Motor neuron (in vitro differentiated cells): ENCODE results near the gene SNRPN. TPM values are rescaled to one million over a fixed set of nuclear protein-coding genes. Genes with fewer than 3 reads are reported as not detected.
A peak's percentile ranks its signal among the peaks of the same experiment; 100 is the strongest.
"Not testable (repeated sequence)": the region's sequence is repeated elsewhere in the genome, so short reads cannot be mapped to it uniquely, and the experiment has no call there.

Experiments used
- ATAC-seq, 8 experiments: fragments of 200-7000 bp; cut with Tn5 transposase; replicated peaks in 6 of 8; 2 replicates each; pipeline ENCODE4 v1.8.0; 2021; ENCODE audit warnings: mild to moderate bottlenecking in 8 of 8, moderate library complexity in 8 of 8
- H3K27ac ChIP-seq, 2 donors: fragments of 250-450 bp; sonication (Bioruptor Pico); 2 replicates each; pipeline ENCODE4 v1.9.0; 2021; ENCODE audit warnings: antibody characterized with exemption in 2 of 2, mild to moderate bottlenecking in 2 of 2, moderate library complexity in 1 of 2
- H3K4me1 ChIP-seq, 2 donors: fragments of 250-450 bp; sonication (Bioruptor Pico); replicated peaks in 1 of 2; 2 replicates each; pipeline ENCODE4 v1.6.1; 2021; ENCODE audit warnings: antibody characterized with exemption in 2 of 2, mild to moderate bottlenecking in 2 of 2, moderate library complexity in 1 of 2
- H3K4me3 ChIP-seq, 5 donors: fragments of 250-450 bp; sonication (Bioruptor Pico); 2 replicates each; pipeline ENCODE4 v1.9.0; 2021; ENCODE audit warnings: antibody characterized with exemption in 5 of 5, mild to moderate bottlenecking in 5 of 5, moderate library complexity in 4 of 5
- WGBS, 10 experiments: fragments of 450-650 bp; shearing (Covaris generic); methylation state at CpG; one replicate each; pipeline ENCODE4 v1.0.0; 2022; 5-methylcytosine and 5-hydroxymethylcytosine counted together
- in situ Hi-C, 9 experiments: fragments of 400-800 bp; cut with MboI; loops; one replicate each; pipeline ENCODE4 v1.15.0; 2021; ENCODE audit warnings: low sequenced_read_pairs in 9 of 9, low pct_unique_long_range_greater_than_20kb in 2 of 9; ENCODE audit not compliant: unreplicated experiment in 9 of 9
- total RNA-seq, 8 experiments: library from RNA; unstranded; fragments of 300-600 nt; gene quantifications; 2 replicates each; pipeline versions ENCODE4 v1.2.3 to v1.2.4, GENCODE V29; 2022

SNRPN gene
- 100 to 1,000 TPM in 6 of 8 experiments, 10 to 100 TPM in 2; 61.7 to 619 (median 256) TPM for total RNA-seq

DNA sequence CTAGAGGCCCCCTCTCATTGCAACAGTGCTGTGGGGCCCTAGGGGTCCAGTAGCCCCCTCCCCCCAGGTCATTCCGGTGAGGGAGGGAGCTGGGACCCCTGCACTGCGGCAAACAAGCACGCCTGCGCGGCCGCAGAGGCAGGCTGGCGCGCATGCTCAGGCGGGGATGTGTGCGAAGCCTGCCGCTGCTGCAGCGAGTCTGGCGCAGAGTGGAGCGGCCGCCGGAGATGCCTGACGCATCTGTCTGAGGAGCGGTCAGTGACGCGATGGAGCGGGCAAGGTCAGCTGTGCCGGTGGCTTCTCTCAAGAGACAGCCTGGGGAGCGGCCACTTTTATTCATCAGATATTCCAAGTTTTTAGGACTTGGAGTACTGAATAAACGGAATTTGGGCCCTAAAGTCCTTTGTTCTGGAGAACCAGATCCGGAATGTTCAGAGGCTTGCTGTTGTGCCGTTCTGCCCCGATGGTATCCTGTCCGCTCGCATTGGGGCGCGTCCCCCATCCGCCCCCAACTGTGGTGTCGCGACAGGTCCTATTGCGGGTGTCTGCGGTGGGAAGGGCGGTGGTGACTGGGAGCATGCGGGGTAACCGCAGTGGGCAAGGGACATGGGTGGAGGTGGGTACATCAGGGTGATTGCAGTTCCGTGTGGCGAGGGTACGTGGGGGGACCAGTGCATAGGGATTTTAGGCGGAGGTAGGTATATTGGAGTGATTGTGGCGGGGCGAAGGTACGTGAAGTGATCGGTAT is at the start of gene SNRPN, which contains the start of gene SNURF:
SNRPN (plus strand) TSS at position 205 of the 748 bp plus-strand sequence. CDS start 19,467 bp downstream, outside the sequence.
SNURF (plus strand) TSS at position 205 of the 748 bp plus-strand sequence; CDS start at position 267, 62 bp downstream.
- peak within 1 kb of the TSS; percentile 50 to 79 (median 63) for H3K4me3 ChIP-seq
- peaks cover 0 to 3% of the 10 kb centered on the region in 2 donors for H3K4me1 ChIP-seq
- H3K27ac ChIP-seq, result peak within 1 kb of the TSS; percentile 91
- WGBS, 10 experiments, result 18 to 55% (median 41%) methylated on average over 4 to 29 of the region's 47 CpGs; no CpG with 5 or more reads in 4 of the 10 experiments
- peak; percentile 49 to 86 (median 60) for ATAC-seq
- in situ Hi-C loops, result no loop called here

DNA sequence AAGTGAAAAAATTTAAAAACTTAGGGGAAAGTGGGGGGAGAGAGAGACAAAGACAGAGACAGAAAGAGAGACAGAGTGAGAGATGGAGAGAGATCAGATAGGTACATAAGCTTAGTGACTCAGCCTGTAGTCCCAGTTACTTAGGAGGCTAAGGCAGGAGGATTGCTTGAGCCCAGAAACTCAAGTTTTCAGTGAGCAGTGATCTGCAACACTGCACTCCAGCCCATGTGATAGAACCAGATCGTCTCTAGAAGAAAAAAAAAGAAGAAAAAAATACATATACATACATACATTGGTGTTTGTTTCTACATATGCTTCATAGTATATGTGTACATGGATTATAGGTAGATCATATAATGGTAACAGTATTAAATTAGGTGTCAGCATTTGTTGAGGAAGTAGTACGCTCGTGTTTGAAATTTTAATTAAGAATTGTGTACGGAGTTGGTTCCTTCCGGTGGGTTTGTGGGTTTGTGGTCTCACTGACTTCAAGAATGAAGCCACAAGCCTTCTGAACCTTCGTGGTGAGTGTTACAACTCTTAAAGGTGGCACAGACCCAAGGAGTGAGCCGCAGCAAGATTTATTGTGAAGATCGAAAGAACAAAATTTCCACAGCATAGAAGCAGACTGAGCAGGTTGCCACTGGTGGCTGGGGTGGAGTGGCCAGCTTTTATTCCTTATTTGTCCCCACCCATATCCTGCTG is 38.3 kb upstream of the SNRPN start:
- Histone ChIP-seq H3K27ac (no peak overlapping the region), H3K4me1 (no peaks in the 10 kb centered on the region), H3K4me3 (no peak overlapping the region)
- in situ Hi-C loops, result no loop called here
- 0 to 100% (median 70%) methylated on average over 1 to 8 of the region's 8 CpGs; no CpG with 5 or more reads in 1 of the 10 experiments for WGBS, 10 experiments
- ATAC-seq, result no peak

DNA sequence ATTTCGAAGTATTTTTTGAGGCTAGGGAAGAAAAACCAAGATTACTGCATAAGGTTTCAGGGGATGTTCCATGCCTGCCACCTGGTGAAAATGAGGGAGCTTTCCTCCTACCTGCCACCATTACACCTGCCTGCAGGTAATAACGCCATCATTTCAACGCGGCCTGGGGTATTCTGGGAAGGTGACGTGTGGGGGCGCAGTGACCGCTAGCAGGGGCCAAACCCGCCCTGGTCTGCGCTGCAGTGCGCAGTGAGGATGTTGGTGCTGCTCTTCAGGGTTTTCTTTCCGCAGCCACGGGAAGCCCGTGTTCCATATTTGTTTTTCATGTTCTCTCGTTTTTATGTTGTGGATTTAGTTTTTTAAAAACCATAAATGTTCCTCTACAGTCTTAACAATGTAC is 37.4 kb upstream of the SNRPN start:
- Histone ChIP-seq H3K4me1 (no peaks in the 10 kb centered on the region), H3K4me3 (no peak overlapping the region), H3K27ac (no peak overlapping the region)
- 43 to 100% (median 74%) methylated on average over 3 to 10 of the region's 14 CpGs; no CpG with 5 or more reads in 2 of the 10 experiments for WGBS, 10 experiments
- no peak for ATAC-seq
- in situ Hi-C loops, result no loop called here

DNA sequence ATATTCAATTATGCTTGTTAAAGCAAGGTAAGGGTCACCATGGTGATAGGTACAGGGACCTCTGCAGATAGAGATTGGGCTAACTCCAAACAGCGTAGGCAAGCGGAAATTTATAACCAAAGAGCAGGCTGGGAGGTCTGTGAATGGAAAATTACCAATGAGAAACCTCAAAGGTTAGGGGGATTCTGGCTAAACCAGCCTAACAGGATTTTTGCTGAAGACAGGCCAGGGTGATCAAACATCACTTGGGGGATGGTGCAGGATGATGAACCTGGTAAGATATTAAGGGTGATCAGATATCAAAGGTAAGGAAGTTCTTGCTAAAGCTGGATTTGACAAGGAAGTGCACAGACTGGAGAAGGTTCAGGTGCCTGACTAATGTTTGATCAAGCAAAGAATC is 35.3 kb upstream of the SNRPN start:
- in situ Hi-C loops, result no loop called here
- no peak for ATAC-seq
- H3K4me3 ChIP-seq, result no peak overlapping the region
- WGBS, 10 experiments, result 63 to 100% (median 77%) methylated on average over 2 of the region's 2 CpGs; no CpG with 5 or more reads in 7 of the 10 experiments
- no peaks in the 10 kb centered on the region for H3K4me1 ChIP-seq
- H3K27ac ChIP-seq, result no peak overlapping the region

DNA sequence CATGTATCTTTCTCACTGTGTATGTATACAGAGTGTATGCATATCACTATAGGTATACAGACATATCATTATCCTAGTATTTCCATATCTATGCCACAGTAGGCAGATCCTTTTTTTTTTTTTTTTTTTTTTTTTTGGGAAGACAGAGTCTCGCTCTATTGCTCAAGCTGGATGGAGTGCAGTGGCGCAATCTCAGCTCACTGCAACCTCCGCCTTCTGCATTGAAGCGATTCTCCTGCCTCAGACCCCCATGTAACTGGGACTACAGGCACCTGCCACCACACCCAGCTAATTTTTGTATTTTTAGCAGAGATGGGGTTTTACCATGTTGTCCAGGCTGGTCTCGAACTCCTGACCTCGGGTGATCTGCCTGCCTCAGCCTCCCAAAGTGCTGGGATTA is 32.0 kb upstream of the SNRPN start:
- H3K27ac ChIP-seq, H3K4me1 ChIP-seq, H3K4me3 ChIP-seq, in situ Hi-C loops, ATAC-seq: not testable (repeated sequence)
- 21 to 100% (median 60%) methylated on average over 1 to 6 of the region's 6 CpGs; no CpG with 5 or more reads in 4 of the 10 experiments for WGBS, 10 experiments

DNA sequence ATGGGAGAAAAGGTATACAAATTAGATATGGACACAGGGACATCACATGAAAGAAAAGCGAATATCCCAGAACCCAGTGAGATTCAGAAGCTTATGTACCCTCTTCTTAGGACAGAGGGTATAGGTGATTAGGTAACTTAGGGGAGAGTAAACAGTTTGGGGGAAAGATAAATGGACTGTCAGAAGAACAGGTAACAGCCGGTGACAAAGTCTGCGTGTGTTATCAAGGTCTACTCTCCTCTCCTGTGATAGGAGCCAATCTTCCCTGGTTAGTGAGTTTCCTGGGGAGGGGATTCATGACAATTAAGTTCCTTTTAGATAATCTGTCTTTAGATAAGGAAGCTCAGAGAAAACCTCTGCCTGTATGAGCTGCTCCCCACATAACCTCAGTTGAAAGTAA is 30.6 kb upstream of the SNRPN start:
- 17 to 100% (median 78%) methylated on average over 1 to 2 of the region's 3 CpGs; no CpG with 5 or more reads in 3 of the 10 experiments for WGBS, 10 experiments
- H3K4me1 ChIP-seq, result no peaks in the 10 kb centered on the region
- in situ Hi-C loops, result no loop called here

DNA sequence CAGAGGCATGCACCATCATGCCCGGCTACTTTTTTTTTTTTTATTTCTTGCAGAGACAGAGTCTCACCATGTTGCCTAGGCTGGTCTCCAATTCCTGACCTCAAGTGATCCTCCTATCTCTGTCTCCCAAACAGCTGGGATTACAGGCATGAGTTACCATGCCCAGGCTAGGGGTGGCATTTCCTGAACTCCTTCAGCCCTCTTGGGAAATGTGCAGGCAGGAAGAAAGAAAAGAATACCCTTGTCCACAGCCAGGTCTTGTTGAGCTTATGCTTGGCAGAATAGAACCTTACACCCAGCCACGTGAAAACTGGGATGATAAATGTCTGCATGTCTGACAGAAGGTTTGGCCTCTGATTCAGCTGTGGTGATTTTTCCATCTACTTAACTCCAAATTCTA is 30.2 kb upstream of the SNRPN start:
- no peak overlapping the region for H3K4me3 ChIP-seq
- no peaks in the 10 kb centered on the region for H3K4me1 ChIP-seq
- no peak for ATAC-seq
- H3K27ac ChIP-seq, result no peak overlapping the region
- in situ Hi-C loops, result no loop called here
- 0 to 100% (median 71%) methylated on average over 1 to 2 of the region's 2 CpGs; no CpG with 5 or more reads in 2 of the 10 experiments for WGBS, 10 experiments

More for the DNA sequence above, 30.6 kb upstream of the SNRPN start:
- H3K4me3 ChIP-seq, result no peak overlapping the region
- no peak overlapping the region for H3K27ac ChIP-seq
- ATAC-seq, result no peak

DNA sequence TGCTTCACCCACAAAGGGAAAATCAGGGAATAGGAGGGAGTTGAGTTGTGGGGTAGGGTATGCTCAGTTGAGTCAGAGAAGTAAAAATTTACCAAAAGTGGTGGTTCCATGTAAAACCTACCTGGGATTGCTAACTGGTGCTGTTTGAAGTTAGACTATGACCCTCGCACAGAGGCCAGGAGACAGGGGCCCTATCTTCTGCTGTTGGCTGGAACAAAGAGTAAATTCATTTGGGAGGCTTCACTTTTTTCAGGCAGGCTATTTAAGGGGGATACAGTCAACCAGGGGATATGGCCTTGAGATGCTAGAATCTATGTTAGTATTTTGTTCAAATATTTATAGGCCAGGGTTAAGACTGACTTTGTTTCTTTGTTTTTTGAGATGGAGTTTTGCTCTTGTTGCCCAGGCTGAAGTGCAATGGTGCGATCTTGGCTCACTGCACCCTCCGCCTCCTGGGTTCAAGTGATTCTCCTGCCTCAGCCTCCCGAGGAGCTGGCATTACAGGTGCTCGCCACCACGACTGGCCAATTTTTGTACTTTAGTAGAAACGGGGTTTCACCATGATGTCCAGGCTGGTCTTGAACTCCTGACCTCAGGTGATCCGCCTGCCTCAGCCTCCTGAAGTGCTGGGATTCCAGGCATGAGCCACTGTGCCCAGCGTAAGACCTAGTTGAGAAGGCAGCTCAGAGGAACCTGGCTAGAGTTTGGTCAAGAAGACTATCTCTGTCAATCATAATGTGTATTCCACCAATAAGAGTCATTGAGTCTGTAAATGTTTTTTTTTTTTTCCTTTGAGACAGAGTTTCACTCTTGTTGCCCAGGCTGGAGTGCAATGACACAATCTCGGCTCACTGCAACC is 22.7 kb upstream of the SNRPN start:
- H3K27ac ChIP-seq, H3K4me3 ChIP-seq, ATAC-seq, H3K4me1 ChIP-seq, in situ Hi-C loops: not testable (repeated sequence)
- WGBS, 10 experiments, result 27 to 96% (median 70%) methylated on average over 1 to 10 of the region's 10 CpGs

DNA sequence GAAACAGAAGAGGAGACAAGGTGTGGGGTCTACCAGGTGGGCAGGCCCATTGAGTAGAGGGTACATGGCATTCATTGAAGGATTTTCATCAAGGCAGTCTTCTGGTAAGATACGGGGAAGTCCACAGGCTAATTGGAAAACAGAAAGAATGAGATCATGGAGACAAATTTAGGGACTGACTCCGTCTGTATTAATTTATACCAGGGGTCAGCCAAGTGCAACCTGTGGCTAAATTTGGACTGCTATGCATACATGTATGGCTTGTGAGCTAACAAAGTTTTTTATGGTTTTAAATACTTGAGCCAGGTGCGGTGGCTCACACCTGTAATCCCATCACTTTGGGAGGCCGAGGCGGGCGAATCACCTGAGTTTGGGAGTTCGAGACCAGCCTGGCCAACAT is 21.1 kb upstream of the SNRPN start:
- WGBS, 10 experiments, result 30 to 100% (median 74%) methylated on average over 1 to 6 of the region's 7 CpGs; no CpG with 5 or more reads in 2 of the 10 experiments
- H3K4me1 ChIP-seq, result no peaks in the 10 kb centered on the region
- no peak for ATAC-seq
- no peak overlapping the region for H3K4me3 ChIP-seq
- H3K27ac ChIP-seq, result no peak overlapping the region
- in situ Hi-C loops, result no loop called here

DNA sequence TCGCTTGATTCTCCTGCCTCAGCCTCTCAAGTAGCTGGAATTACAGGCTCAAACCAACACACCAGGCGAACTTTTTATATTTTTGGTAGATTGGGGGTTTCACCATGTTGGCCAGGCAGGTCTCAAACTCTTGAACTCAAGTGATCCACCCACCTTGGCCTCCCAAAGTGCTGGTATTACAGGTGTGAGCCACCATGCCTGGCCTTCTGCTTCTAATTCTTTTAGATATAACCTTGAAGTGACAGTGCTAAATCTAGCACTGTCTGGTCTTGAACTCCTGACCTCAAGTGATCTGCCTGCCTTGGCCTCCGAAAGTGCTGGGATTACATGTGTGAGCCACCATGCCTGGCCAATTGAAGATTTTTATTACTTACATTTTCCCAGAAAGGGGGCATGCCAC is 16.6 kb upstream of the SNRPN start:
- ATAC-seq, H3K4me3 ChIP-seq, H3K4me1 ChIP-seq, in situ Hi-C loops, H3K27ac ChIP-seq: not testable (repeated sequence)
- 0 to 100% (median 60%) methylated on average over 1 to 3 of the region's 3 CpGs; no CpG with 5 or more reads in 3 of the 10 experiments for WGBS, 10 experiments

DNA sequence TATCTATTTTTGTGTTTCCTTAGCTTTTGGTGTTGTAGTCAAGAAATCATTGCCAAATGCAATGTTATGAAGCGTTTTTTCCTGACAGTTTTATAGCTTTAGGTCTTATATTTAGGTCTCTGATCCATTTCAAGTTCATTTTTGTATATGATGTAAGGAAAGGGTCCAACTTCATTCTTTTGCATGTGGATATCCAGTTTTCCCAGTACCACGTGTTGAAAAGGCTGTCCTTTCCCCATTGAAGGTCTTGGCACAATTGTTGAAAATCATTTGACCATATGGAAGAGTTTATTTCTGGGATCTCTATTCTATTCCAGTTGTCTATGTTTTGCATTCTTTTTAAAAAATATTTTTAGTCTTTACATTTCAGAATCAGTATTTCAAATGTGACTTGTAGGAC is 14.6 kb upstream of the SNRPN start:
- WGBS, 10 experiments, result 0 to 83% (median 54%) methylated on average over 1 to 2 of the region's 2 CpGs
- ATAC-seq, result no peak
- no peaks in the 10 kb centered on the region for H3K4me1 ChIP-seq
- H3K4me3 ChIP-seq, result no peak overlapping the region
- in situ Hi-C loops, result no loop called here
- H3K27ac ChIP-seq, result no peak overlapping the region

DNA sequence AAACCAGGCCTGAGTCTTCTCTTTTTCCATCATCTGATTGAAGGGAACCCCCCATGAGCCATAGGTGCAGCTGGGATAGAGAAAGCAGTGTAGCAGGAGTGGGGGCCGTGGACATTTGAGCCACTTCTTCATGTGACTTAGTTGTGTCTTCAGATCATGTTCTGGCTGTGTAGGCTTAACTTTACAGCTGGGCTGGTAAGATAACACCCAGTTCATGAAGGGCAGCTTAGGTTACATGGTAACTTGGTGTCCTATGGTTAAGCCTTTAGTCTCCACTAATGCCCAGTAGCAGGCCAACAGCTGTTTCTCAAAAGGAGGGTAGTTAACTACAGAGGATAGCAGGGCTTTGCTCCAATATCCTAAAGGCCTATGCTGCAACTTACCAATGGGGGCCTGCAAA is 11.4 kb upstream of the SNRPN start:
- Histone ChIP-seq H3K27ac (no peak overlapping the region), H3K4me3 (no peak overlapping the region), H3K4me1 (no peaks in the 10 kb centered on the region)
- in situ Hi-C loops, result no loop called here
- 0 to 67% (median 20%) methylated on average over 1 of the region's 1 CpG; no CpG with 5 or more reads in 7 of the 10 experiments for WGBS, 10 experiments
- ATAC-seq, result no peak
